Skeletal muscle cell (primary cell): ENCODE data around the gene EMC6.
"Not testable (repeated sequence)": the region's sequence is repeated elsewhere in the genome, so short reads cannot be mapped to it uniquely, and the experiment has no call there.

ENCODE experiments used
- DNase-seq: peaks from one replicate; pipeline ENCODE4 v3.0.0-alpha.2; 2010; ENCODE audit warnings: low read depth
- H3K4me3 ChIP-seq: 2 replicates; pipeline ENCODE4 v1.5.1; 2011; ENCODE audit warnings: low read depth, mild to moderate bottlenecking, control low read depth, low read length, moderate library complexity

Gene EMC6

GRCh38 chr17:3697103-3697476 is 28.5 kb downstream of the EMC6 start:
- H3K4me3 ChIP-seq: no peak overlapping the region
- DNase-seq: no peak

DNA sequence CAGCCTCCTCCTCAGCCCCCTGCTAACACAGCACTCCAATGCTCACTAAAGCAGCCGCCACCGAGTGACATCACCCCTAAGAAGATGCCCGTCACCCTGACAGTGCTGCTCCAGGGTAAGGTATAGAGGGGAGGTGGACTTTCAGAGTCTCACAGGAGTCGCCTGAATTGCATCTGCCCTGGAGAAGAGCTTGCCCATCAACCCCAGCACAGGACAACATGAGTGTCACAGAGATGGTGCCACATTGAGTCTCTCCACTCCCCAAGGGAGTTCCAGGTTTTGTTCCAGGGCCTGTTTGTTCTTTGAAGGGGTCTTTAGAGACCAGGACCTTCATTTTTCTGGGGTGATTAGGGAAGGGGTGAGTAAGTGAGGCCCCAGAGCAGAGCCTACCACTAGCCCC is 29.5 kb downstream of the EMC6 start:
- no peak for DNase-seq
- no peak overlapping the region for H3K4me3 ChIP-seq

- no peak for DNase-seq
- no peak overlapping the region for H3K4me3 ChIP-seq
These were observed 31.3 kb downstream of the EMC6 start for GRCh38 chr17:3699951-3700350.

GRCh38 chr17:3702041-3702539 is 33.5 kb downstream of the EMC6 start:
- DNase-seq: not testable (repeated sequence)

GRCh38 chr17:3704931-3705717 is 36.5 kb downstream of the EMC6 start:
- no peak for DNase-seq
- no peak overlapping the region for H3K4me3 ChIP-seq

More at GRCh38 chr17:3702041-3702539, 33.5 kb downstream of the EMC6 start:
- H3K4me3 ChIP-seq: not testable (repeated sequence)

DNA sequence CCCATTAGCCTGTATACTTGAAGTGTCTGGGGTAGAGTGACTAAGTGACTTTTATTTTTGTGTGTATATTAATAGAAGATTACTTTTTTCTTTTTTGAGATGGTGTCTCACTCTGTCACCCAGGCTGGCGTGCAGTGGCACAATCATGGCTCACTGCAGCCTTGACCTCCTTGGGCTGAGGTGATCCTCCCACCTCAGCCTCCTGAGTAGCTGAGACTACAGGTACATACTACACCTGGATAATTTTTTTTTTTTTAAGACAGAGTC is 37.0 kb downstream of the EMC6 start:
- not testable (repeated sequence) for H3K4me3 ChIP-seq, DNase-seq

DNA sequence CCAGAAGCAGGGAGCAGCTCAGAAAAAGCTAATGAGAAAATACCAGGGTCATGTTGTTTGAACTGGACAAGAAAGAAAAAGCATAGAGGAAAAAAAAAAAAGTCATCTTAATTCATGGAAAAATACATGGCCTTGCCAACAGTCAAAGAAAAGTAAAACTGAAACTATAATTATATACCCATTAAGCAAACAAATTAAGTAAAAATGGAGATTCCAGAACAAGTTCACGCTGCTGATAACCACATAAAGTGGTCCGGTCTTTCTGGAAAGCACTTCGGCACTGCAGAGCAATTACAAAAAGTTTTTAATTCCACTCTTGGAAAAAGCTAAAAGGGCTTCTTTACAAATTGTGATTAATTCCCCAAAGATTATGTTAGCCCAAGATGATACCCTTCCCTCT is 39.8 kb downstream of the EMC6 start:
- no peak overlapping the region for H3K4me3 ChIP-seq
- DNase-seq: no peak

DNA sequence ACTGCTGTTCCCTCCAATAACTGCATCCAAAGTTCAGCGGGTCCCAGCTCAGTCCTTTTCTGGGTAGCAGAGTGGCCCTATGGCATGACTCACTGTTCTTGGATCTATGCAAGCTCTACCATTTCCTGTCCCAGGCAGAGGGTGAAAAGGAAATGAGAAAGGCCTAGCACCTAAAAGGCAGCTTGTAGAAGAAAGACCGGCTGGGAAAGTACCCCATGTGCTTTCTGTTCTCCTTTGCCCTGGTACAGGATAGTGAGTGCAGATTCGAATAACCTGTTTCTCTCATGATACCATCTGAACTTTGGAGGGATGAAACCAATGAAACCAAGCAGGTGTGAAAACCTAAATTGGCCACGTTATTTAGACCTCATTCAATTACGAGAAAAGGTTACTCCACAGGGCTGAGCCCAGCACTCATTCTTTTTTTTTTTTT is 42.4 kb downstream of the EMC6 start:
- H3K4me3 ChIP-seq: no peak overlapping the region
- peak; percentile 24 for DNase-seq

GRCh38 chr17:3712811-3713463 is 44.3 kb downstream of the EMC6 start:
- DNase-seq: no peak
- no peak overlapping the region for H3K4me3 ChIP-seq

GRCh38 chr17:3715296-3715695 is 46.7 kb downstream of the EMC6 start:
- no peak for DNase-seq
- H3K4me3 ChIP-seq: no peak overlapping the region

- DNase-seq: no peak
- H3K4me3 ChIP-seq: no peak overlapping the region
These were observed 49.6 kb downstream of the EMC6 start for GRCh38 chr17:3718201-3718600.

- no peak for DNase-seq
- no peak overlapping the region for H3K4me3 ChIP-seq
These were observed 50.7 kb downstream of the EMC6 start for GRCh38 chr17:3719265-3719664.
